K562 (cell line): Measurements from ENCODE around the gene NLGN4X.

ENCODE experiments used
- KDM5B ChIP-seq: fragments of 200-600 bp; sonication (generic); IDR thresholded peaks from 2 replicates; pipeline ENCODE4 v1.6.1; 2012; ENCODE audit warnings: low read depth, mild to moderate bottlenecking, moderate library complexity, low read length, control low read depth, inconsistent platforms; ENCODE audit not compliant: insufficient replicate concordance
- ZNF407 ChIP-seq: fragments of 450-650 bp; IDR thresholded peaks from 2 replicates; pipeline ENCODE4 v1.6.1; 2016; ENCODE audit warnings: low read depth

DNA sequence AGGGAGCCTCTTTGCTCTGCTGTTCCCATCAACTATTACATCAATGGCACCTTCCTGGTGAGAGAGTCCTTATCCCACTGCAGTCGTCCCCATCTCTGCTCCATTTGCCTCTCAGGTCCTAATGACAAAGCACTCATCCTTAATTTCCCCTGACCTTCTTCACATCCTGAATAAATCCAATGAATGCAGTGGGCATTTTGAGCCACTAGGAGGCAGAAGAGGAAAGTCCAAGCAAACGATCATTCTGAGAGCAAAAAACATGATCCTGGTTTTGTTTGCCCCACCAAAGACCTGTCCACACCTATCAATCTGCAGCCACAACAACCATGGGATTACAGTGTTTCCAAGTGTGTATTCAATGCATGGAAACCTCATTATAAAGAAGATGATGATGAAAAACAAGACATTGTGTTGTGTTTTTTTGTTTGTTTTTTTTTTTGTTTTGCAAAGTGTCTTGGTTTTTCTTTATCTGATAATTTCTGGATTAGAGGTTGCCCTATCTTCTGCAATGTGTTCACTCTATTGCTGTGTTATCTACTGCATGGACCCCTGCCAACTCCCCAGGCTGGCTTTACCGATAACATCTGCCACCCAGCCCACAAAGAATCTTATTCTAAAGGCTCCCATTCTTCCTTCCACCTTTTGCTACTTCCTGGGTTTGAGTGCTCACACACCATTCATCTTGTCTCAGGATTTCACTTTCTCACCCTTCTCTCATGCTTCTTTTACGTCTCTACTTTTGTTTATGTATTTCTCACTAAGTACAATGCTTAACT is 207.2 kb downstream of the NLGN4X start:
- TF ChIP-seq ZNF407 (no peak), KDM5B (no peak)
